ENCODE data around the gene C16orf92.

DNA sequence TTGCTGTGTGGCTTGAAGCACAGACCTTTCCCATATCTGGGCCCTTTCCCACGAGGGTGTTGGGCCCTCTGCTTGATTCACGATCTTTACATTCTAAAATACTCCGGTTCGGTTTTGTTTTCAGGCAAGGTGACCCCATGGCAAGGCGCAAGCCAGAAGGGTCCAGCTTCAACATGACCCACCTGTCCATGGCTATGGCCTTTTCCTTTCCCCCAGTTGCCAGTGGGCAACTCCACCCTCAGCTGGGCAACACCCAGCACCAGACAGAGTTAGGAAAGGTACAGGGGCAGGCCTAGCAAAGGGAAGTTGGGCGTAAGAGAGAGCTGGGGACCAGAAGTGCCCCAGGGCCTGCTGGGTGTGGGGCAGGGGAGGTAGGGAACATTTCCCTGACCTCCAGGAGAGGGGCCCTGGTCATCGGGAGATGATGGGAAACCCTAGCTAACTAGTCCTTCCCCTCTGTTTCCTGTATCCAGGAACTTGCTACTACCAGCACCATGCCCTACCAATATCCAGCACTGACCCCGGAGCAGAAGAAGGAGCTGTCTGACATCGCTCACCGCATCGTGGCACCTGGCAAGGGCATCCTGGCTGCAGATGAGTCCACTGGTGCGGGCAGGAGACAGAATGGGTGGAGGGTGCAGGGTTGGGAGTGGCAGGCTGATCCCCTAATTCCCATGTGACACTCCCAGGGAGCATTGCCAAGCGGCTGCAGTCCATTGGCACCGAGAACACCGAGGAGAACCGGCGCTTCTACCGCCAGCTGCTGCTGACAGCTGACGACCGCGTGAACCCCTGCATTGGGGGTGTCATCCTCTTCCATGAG is 44.0 kb downstream of the C16orf92 start:
- TF ChIP-seq, protein P1, sequence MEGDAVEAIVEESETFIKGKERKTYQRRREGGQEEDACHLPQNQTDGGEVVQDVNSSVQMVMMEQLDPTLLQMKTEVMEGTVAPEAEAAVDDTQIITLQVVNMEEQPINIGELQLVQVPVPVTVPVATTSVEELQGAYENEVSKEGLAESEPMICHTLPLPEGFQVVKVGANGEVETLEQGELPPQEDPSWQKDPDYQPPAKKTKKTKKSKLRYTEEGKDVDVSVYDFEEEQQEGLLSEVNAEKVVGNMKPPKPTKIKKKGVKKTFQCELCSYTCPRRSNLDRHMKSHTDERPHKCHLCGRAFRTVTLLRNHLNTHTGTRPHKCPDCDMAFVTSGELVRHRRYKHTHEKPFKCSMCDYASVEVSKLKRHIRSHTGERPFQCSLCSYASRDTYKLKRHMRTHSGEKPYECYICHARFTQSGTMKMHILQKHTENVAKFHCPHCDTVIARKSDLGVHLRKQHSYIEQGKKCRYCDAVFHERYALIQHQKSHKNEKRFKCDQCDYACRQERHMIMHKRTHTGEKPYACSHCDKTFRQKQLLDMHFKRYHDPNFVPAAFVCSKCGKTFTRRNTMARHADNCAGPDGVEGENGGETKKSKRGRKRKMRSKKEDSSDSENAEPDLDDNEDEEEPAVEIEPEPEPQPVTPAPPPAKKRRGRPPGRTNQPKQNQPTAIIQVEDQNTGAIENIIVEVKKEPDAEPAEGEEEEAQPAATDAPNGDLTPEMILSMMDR (IDR thresholded peaks at IDR 0.05; ENCODE audit: insufficient read depth, low read length, poor library complexity, severe bottlenecking) = no peak
- no peak for TF ChIP-seq EZH2phosphoT487 (conservative IDR thresholded peaks at IDR 0.05; ENCODE audit: low read length)
